GM12878 (cell line): Measurements from ENCODE around the gene SNED1. TPM values are rescaled to one million over a fixed set of nuclear protein-coding genes. Genes with fewer than 3 reads are reported as not detected.

Experiments
- ATAC-seq: fragments of 200-7000 bp; cut with Tn5 transposase; 3 replicates; pipeline ENCODE4 v1.9.1; 2020; ENCODE audit warnings: mild to moderate bottlenecking, moderate library complexity
- BruUV-seq: library from RNA; stranded (reverse); fragments of 400-500 nt; replicated peaks from 2 replicates; lab custom pipeline; 2021; lab: Mats Ljungman, UMichigan
- CTCF ChIA-PET: fragments of 300-600 bp; sonication (Branson Sonifier 250); formaldehyde crosslinking; extraction: SDS; loops from one replicate; lab custom pipeline; 2021; ENCODE audit warnings: inconsistent platforms; lab: Yijun Ruan, JAX
- POLR2A ChIA-PET: fragments of 350-600 bp; formaldehyde crosslinking; extraction: SDS; loops from one replicate; lab custom pipeline; 2021; ENCODE audit warnings: inconsistent platforms; lab: Charles Lee
- RAD21 ChIA-PET: fragments of 300-600 bp; sonication (Branson Sonifier 250); formaldehyde crosslinking; loops from one replicate; lab custom pipeline; 2023; ENCODE audit warnings: antibody characterized with exemption; ENCODE audit not compliant: unreplicated experiment; lab: Charles Lee
- SMC1A ChIA-PET: fragments of 300-600 bp; sonication (Branson Sonifier 250); formaldehyde crosslinking; loops from one replicate; lab custom pipeline; 2023; ENCODE audit not compliant: unreplicated experiment, uncharacterized antibody; lab: Charles Lee
- DNase-seq: peaks from one replicate; pipeline ENCODE4 v3.0.0-alpha.2; 2011; ENCODE audit warnings: low read depth, low spot score
- FAIRE-seq: peaks from 3 replicates; lab custom pipeline; 2011; peaks lifted over from hg19 to GRCh38; lab: Jason Lieb, UNC
- H2AFZ ChIP-seq: 2 replicates; pipeline ENCODE4 v1.6.0; 2011; ENCODE audit warnings: low read depth, low read length, control low read depth; ENCODE audit not compliant: control insufficient read depth
- H3K27ac ChIP-seq: 2 replicates; pipeline ENCODE4 v1.5.1; 2011; ENCODE audit warnings: control low read depth; ENCODE audit not compliant: control insufficient read depth, insufficient read depth
- H3K27me3 ChIP-seq, 2 experiments: replicated peaks in 1 of 2; 2 replicates each; pipeline versions ENCODE4 v1.6.0 to v1.6.1; 2011; ENCODE audit warnings: low read length in 1 of 2; ENCODE audit not compliant: control insufficient read depth in 2 of 2, insufficient read depth in 2 of 2
- H3K36me3 ChIP-seq, 2 experiments: 2 replicates each; pipeline ENCODE4 v1.5.1; 2011; ENCODE audit warnings: low read length in 1 of 2; ENCODE audit not compliant: control insufficient read depth in 2 of 2, insufficient read depth in 2 of 2
- H3K4me1 ChIP-seq: 2 replicates; pipeline ENCODE4 v1.6.1; 2011; ENCODE audit warnings: mild to moderate bottlenecking, low read length, moderate library complexity, mixed read lengths; ENCODE audit not compliant: control insufficient read depth, insufficient read depth
- H3K4me2 ChIP-seq: 2 replicates; pipeline ENCODE4 v1.6.0; 2011; ENCODE audit warnings: control low read depth; ENCODE audit not compliant: control insufficient read depth, insufficient read depth
- H3K4me3 ChIP-seq: fragments of 200-600 bp; sonication (generic); 2 replicates; pipeline ENCODE4 v1.5.1; 2016
- H3K79me2 ChIP-seq: 2 replicates; pipeline ENCODE4 v1.6.0; 2011; ENCODE audit warnings: low read length; ENCODE audit not compliant: control insufficient read depth, insufficient read depth
- H3K9ac ChIP-seq: 2 replicates; pipeline ENCODE4 v1.8.0; 2011; ENCODE audit warnings: low read length, control low read depth, mixed read lengths; ENCODE audit not compliant: control insufficient read depth, insufficient read depth
- H3K9me3 ChIP-seq: replicated peaks from 3 replicates; pipeline ENCODE4 v1.5.1; 2011; ENCODE audit warnings: mild to moderate bottlenecking, low read length; ENCODE audit not compliant: control insufficient read depth, insufficient read depth
- H4K20me1 ChIP-seq: 2 replicates; pipeline ENCODE4 v1.6.0; 2011; ENCODE audit not compliant: control insufficient read depth, insufficient read depth
- MYC ChIP-seq: IDR thresholded peaks from 2 replicates; pipeline ENCODE4 v1.6.1; 2011; ENCODE audit warnings: mild to moderate bottlenecking, low read length, moderate library complexity, inconsistent platforms; ENCODE audit not compliant: insufficient read depth, insufficient replicate concordance, insufficient read length, severe bottlenecking
- POLR2A ChIP-seq: IDR thresholded peaks from 2 replicates; pipeline ENCODE4 v1.6.1; 2011; ENCODE audit warnings: low read depth, mild to moderate bottlenecking, low read length
- POLR2AphosphoS5 ChIP-seq: IDR thresholded peaks from 2 replicates; pipeline ENCODE4 v1.6.1; 2011; ENCODE audit warnings: mild to moderate bottlenecking, low read length, inconsistent platforms
- SUZ12 ChIP-seq: fragments of 200-600 bp; sonication (generic); IDR thresholded peaks from one replicate; pipeline ENCODE4 v1.6.1; 2018; ENCODE audit warnings: antibody characterized with exemption, mild to moderate bottlenecking; ENCODE audit not compliant: unreplicated experiment
- TCF3 ChIP-seq: IDR thresholded peaks from 2 replicates; pipeline ENCODE4 v1.6.1; 2012; ENCODE audit warnings: low read depth, mild to moderate bottlenecking, low read length, borderline replicate concordance; ENCODE audit not compliant: insufficient read depth
- WRNIP1 ChIP-seq: IDR thresholded peaks from 2 replicates; pipeline ENCODE4 v1.6.1; 2011; ENCODE audit warnings: low read depth, low read length, improper control_type of control experiment, borderline replicate concordance
- YBX1 ChIP-seq: fragments of 450-650 bp; IDR thresholded peaks from 2 replicates; pipeline ENCODE4 v1.6.1; 2016; ENCODE audit warnings: antibody characterized with exemption
- ZNF274 ChIP-seq: IDR thresholded peaks from one replicate; pipeline ENCODE4 v1.8.0; 2011; ENCODE audit not compliant: insufficient read length, insufficient read depth
- WGBS: methylation state at CpG from one replicate; pipeline ENCODE4 v1.1.6; 2016; ENCODE audit warnings: low lambda C conversion rate; ENCODE audit not compliant: insufficient replicate concordance, insufficient coverage; ENCODE audit errors: missing lambda C conversion rate; 5-methylcytosine and 5-hydroxymethylcytosine counted together
- in situ Hi-C: fragments of 300-500 bp; cut with MboI; formaldehyde crosslinking; loops from 9 replicates; pipeline ENCODE4 v1.14.3; 2018; ENCODE audit warnings: mixed read lengths
- intact Hi-C: fragments of 100-400 bp; cut with micrococcal nuclease; formaldehyde crosslinking; loops from one replicate; pipeline ENCODE4 v1.14.2; 2022; ENCODE audit not compliant: unreplicated experiment
- polyA plus RNA-seq, 11 experiments: library from polyadenylated mRNA; depleted of rRNA in 4 of 11; unstranded in 6 of 11; stranded (reverse) in 5 of 11; fragments of >200 nt; fragmentation: Nextera tagmentation in 4 of 11; fragmentation: Illumina TruSeq in 1 of 11; extraction: Ambion mirVana in 4 of 11; extraction: Trizol in 1 of 11; gene quantifications; 1 replicate in 1 of 11; 2 replicates in 10 of 11; pipeline versions ENCODE4 v1.2.1 to v1.2.3, GENCODE V29; 2011 to 2016; ENCODE audit warnings: inconsistent platforms in 2 of 11, missing spikeins in 2 of 11, low read depth in 1 of 11
- total RNA-seq, 4 experiments: library from RNA; depleted of rRNA in 3 of 4; stranded (reverse); fragments of >200 nt in 3 of 4; fragmentation: Illumina TruSeq in 1 of 4; extraction: Trizol in 1 of 4; gene quantifications; 2 replicates each; pipeline versions ENCODE4 v1.2.1 to v1.2.3, GENCODE V29; 2013 to 2021
- TF ChIP-seq, protein P1 (sequence below): fragments of 450-650 bp; formaldehyde crosslinking; IDR thresholded peaks from 2 replicates; pipeline ENCODE4 v1.4.0; 2020; ENCODE audit warnings: mild to moderate bottlenecking, moderate library complexity
- TF ChIP-seq, protein P2 (sequence below): fragments of 150-350 bp; IDR thresholded peaks from 2 replicates; pipeline ENCODE4 v1.6.1; 2014; ENCODE audit warnings: mild to moderate bottlenecking, low read depth, low read length
- TF ChIP-seq, protein P3 (sequence below): fragments of 450-650 bp; IDR thresholded peaks from 2 replicates; pipeline ENCODE4 v1.6.1; 2017; ENCODE audit warnings: mild to moderate bottlenecking

SNED1 gene
- total and polyA plus RNA-seq, 10 of the 15 experiments (the other 5 are each of a cell fraction or from before 2014, with no cell fraction given): 0.05 to 8.4 (median 3.0) TPM

DNA sequence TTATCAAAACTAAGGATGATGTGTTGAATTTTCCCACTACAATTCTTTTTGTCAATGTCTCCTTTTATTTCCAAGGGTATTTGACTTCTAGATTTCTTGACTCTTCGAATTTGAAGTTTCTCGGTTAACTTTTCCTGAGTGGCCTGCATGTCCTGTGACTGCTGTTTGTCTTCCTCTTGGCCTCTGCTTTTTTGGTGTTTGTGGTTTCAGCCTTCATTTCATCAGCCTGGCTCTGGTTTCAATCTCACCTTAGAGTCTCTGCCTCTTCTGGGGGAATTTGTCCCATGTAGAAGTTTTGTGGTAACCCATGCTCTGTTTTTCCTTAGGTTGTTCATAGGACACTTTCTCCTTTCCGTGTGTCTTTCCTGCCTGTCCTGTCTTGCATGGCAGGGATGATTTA, 28.3 kb upstream of the SNED1 start:
- TF ChIP-seq, protein P1, sequence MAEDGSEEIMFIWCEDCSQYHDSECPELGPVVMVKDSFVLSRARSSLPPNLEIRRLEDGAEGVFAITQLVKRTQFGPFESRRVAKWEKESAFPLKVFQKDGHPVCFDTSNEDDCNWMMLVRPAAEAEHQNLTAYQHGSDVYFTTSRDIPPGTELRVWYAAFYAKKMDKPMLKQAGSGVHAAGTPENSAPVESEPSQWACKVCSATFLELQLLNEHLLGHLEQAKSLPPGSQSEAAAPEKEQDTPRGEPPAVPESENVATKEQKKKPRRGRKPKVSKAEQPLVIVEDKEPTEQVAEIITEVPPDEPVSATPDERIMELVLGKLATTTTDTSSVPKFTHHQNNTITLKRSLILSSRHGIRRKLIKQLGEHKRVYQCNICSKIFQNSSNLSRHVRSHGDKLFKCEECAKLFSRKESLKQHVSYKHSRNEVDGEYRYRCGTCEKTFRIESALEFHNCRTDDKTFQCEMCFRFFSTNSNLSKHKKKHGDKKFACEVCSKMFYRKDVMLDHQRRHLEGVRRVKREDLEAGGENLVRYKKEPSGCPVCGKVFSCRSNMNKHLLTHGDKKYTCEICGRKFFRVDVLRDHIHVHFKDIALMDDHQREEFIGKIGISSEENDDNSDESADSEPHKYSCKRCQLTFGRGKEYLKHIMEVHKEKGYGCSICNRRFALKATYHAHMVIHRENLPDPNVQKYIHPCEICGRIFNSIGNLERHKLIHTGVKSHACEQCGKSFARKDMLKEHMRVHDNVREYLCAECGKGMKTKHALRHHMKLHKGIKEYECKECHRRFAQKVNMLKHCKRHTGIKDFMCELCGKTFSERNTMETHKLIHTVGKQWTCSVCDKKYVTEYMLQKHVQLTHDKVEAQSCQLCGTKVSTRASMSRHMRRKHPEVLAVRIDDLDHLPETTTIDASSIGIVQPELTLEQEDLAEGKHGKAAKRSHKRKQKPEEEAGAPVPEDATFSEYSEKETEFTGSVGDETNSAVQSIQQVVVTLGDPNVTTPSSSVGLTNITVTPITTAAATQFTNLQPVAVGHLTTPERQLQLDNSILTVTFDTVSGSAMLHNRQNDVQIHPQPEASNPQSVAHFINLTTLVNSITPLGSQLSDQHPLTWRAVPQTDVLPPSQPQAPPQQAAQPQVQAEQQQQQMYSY (CRISPR knock-in tag): no peak
- TF ChIP-seq YBX1: no peak
- no peak for TF ChIP-seq SUZ12
- TF ChIP-seq, protein P2, sequence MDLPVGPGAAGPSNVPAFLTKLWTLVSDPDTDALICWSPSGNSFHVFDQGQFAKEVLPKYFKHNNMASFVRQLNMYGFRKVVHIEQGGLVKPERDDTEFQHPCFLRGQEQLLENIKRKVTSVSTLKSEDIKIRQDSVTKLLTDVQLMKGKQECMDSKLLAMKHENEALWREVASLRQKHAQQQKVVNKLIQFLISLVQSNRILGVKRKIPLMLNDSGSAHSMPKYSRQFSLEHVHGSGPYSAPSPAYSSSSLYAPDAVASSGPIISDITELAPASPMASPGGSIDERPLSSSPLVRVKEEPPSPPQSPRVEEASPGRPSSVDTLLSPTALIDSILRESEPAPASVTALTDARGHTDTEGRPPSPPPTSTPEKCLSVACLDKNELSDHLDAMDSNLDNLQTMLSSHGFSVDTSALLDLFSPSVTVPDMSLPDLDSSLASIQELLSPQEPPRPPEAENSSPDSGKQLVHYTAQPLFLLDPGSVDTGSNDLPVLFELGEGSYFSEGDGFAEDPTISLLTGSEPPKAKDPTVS: no peak
- TF ChIP-seq, protein P3, sequence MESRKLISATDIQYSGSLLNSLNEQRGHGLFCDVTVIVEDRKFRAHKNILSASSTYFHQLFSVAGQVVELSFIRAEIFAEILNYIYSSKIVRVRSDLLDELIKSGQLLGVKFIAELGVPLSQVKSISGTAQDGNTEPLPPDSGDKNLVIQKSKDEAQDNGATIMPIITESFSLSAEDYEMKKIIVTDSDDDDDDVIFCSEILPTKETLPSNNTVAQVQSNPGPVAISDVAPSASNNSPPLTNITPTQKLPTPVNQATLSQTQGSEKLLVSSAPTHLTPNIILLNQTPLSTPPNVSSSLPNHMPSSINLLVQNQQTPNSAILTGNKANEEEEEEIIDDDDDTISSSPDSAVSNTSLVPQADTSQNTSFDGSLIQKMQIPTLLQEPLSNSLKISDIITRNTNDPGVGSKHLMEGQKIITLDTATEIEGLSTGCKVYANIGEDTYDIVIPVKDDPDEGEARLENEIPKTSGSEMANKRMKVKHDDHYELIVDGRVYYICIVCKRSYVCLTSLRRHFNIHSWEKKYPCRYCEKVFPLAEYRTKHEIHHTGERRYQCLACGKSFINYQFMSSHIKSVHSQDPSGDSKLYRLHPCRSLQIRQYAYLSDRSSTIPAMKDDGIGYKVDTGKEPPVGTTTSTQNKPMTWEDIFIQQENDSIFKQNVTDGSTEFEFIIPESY: no peak
- TF ChIP-seq MYC: no peak
- no peak for TF ChIP-seq POLR2AphosphoS5
- no peak for TF ChIP-seq WRNIP1
- no peak for TF ChIP-seq ZNF274
- TF ChIP-seq POLR2A: no peak
- no peak for TF ChIP-seq TCF3
- H3K4me3 ChIP-seq: no peak overlapping the region
- no peak for FAIRE-seq
- H4K20me1 ChIP-seq: no peaks in the 10 kb centered on the region
- ChIA-PET POLR2A (no interaction called here), CTCF (interaction anchor here (0.6 kb wide), 1 partner anchor 543 kb away, joined by 3 read pairs; no protein-coding TSS in a partner anchor), SMC1A (no interaction called here), RAD21 (no interaction called here)
- H3K27ac ChIP-seq: no peak overlapping the region
- no peak overlapping the region for H3K4me2 ChIP-seq
- WGBS: 58% methylated on average over 3 of the region's 3 CpGs
- no peak overlapping the region for H2AFZ ChIP-seq
- no peak overlapping the region for H3K9ac ChIP-seq
- intact Hi-C loops (no loop called here), in situ Hi-C loops (no loop called here)
- H3K27me3 ChIP-seq: no peaks in the 10 kb centered on the region; a peak in 1 of 4 replicates
- H3K4me1 ChIP-seq: no peaks in the 10 kb centered on the region
- ATAC-seq: no peak
- H3K36me3 ChIP-seq: no peaks in the 10 kb centered on the region
- BruUV-seq: no TSS peak
- H3K79me2 ChIP-seq: no peaks in the 10 kb centered on the region
- DNase-seq: no peak
- H3K9me3 ChIP-seq: no peaks in the 10 kb centered on the region
